ENCODE data around the gene ALPK1.

The ALPK1 gene

GRCh38 chr4:112302320-112303274 lies 5.4 kb downstream of the ALPK1 start:
- TF ChIP-seq YY1 (IDR thresholded peaks at IDR 0.05; ENCODE audit: low read depth), result no peak
- TF ChIP-seq TAF1 (IDR thresholded peaks at IDR 0.05; ENCODE audit: low read depth), result no peak
- no peak for TF ChIP-seq TEAD4 (IDR thresholded peaks at IDR 0.05)
- TF ChIP-seq EP300 (IDR thresholded peaks at IDR 0.05; ENCODE audit: borderline replicate concordance), result no peak
- no peak for TF ChIP-seq CEBPB (IDR thresholded peaks at IDR 0.05)
- no peak for TF ChIP-seq ZBTB7A (IDR thresholded peaks at IDR 0.05; ENCODE audit: low read depth)
- TF ChIP-seq FOXM1 (IDR thresholded peaks at IDR 0.05; ENCODE audit: borderline replicate concordance, low read depth), result no peak
- TF ChIP-seq RAD21 (IDR thresholded peaks at IDR 0.05; ENCODE audit: low read depth), result no peak
- TF ChIP-seq CREB1 (IDR thresholded peaks at IDR 0.05; ENCODE audit: low read depth), result no peak
- TF ChIP-seq USF1 (IDR thresholded peaks at IDR 0.05), result no peak
- TF ChIP-seq MAX (IDR thresholded peaks at IDR 0.05), result no peak
- TF ChIP-seq REST (IDR thresholded peaks at IDR 0.05; ENCODE audit: low read depth), result no peak
- no peak for TF ChIP-seq TCF12 (IDR thresholded peaks at IDR 0.05; ENCODE audit: low read depth)

- TF ChIP-seq YY1 (IDR thresholded peaks at IDR 0.05; ENCODE audit: low read depth) (0 out of 2 replicates have a peak, but pooled peaks have one; percentile 42), REST (IDR thresholded peaks at IDR 0.05; ENCODE audit: low read depth) (0 out of 2 replicates have a peak, but pooled peaks have one; percentile 41), NFIC (IDR thresholded peaks at IDR 0.05) (peak; percentile 70)
These were observed 12.2 kb downstream of the ALPK1 start for GRCh38 chr4:112309263-112309791.

- TF ChIP-seq TCF12 (IDR thresholded peaks at IDR 0.05; ENCODE audit: low read depth) (no peak), TAF1 (IDR thresholded peaks at IDR 0.05; ENCODE audit: low read depth) (no peak), CREB1 (IDR thresholded peaks at IDR 0.05; ENCODE audit: low read depth) (no peak), EGR1 (IDR thresholded peaks at IDR 0.05) (no peak), CEBPB (IDR thresholded peaks at IDR 0.05) (no peak), EP300 (IDR thresholded peaks at IDR 0.05; ENCODE audit: borderline replicate concordance) (no peak), YY1 (IDR thresholded peaks at IDR 0.05; ENCODE audit: low read depth) (no peak), NFIC (IDR thresholded peaks at IDR 0.05) (no peak), REST (IDR thresholded peaks at IDR 0.05; ENCODE audit: low read depth) (no peak), USF1 (IDR thresholded peaks at IDR 0.05) (no peak), FOXM1 (IDR thresholded peaks at IDR 0.05; ENCODE audit: borderline replicate concordance, low read depth) (no peak), MAX (IDR thresholded peaks at IDR 0.05) (no peak), ZBTB7A (IDR thresholded peaks at IDR 0.05; ENCODE audit: low read depth) (no peak)
These were observed 14.3 kb downstream of the ALPK1 start for GRCh38 chr4:112311516-112311915.

GRCh38 chr4:112312610-112313239 lies 15.6 kb downstream of the ALPK1 start:
- TF ChIP-seq CEBPB (IDR thresholded peaks at IDR 0.05), result no peak
- no peak for TF ChIP-seq MAX (IDR thresholded peaks at IDR 0.05)
- no peak for TF ChIP-seq FOXM1 (IDR thresholded peaks at IDR 0.05; ENCODE audit: borderline replicate concordance, low read depth)
- no peak for TF ChIP-seq ZBTB7A (IDR thresholded peaks at IDR 0.05; ENCODE audit: low read depth)

Measured in Ishikawa (cell line).